ENCODE data around the gene PAQR5. TPM values are rescaled to one million over a fixed set of nuclear protein-coding genes. Genes with fewer than 3 reads are reported as not detected.

Gene PAQR5
- total and polyA plus RNA-seq, 7 donors: 0.08 to 0.39 (median 0.17) TPM; not detected in 1

DNA sequence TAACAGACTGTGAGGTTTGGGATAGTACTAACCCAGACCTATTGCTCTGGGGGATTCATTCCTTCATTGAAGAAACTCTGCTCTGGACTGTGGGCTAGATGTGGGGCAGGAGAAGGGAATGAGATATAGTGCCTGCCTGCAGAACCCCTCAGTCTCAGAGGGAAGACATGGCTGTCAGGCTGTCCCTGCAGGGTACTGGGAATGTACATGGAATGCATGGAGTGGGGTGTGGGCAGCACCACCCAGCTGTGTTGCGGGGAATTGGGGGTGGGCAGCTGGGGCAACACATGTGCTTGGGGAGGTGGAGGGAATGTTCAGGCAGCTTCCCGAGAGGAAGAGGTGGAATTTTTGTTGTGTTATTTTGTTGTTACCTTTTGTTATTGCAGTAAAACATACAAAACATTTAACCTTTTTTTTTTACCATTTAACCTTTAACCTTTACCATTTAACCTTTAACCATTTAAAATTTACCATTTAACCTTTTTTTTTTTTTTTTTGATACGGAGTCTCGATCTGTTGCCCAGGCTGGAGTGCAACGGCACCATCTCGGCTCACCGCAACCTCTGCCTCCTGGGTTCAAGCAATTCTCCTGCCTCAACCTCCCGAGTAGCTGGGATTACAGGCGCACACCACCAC is 7.3 kb downstream of the PAQR5 start:
- no peak for DNase-seq

DNA sequence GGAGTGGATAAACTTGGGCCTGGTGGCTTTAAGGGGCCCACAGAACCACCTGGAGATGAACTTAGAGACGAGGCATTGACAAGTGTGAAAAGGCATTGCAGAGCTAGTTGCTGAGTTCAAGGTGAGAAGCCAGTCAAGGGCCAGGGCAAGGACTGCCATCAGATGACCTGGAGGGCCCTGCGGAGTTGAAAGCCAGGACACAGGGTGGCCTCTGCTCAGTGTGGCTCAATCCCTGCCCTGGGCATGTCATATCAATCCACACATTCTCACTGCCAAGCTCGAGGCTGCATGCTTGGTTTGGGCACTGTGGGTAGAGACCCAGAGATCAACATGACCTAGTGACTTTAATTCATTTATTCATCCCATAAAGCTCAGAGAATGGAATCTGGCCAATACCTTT is 9.2 kb downstream of the PAQR5 start:
- H3K4me1 ChIP-seq: no peaks in the 10 kb centered on the region
- intact Hi-C loops (cut with DNase I): no loop called here
- ATAC-seq (no peak), DNase-seq (no peak)
- peaks cover 0 to 10% (median 3%) of the 10 kb centered on the region in 3 donors for H3K27me3 ChIP-seq (ENCODE audit: insufficient read depth in 3 of 3, low read length in 2 of 3)
- no peak overlapping the region for H3K4me3 ChIP-seq
- H3K27ac ChIP-seq: no peak overlapping the region
- no peaks in the 10 kb centered on the region for H3K36me3 ChIP-seq (ENCODE audit: insufficient read depth in 1 of 2, low read depth in 1 of 2)
- 82 to 86% (median 84%) methylated on average over 3 of the region's 3 CpGs for WGBS, 3 donors
- H3K9me3 ChIP-seq: no peaks in the 10 kb centered on the region
- TF ChIP-seq, protein P1, sequence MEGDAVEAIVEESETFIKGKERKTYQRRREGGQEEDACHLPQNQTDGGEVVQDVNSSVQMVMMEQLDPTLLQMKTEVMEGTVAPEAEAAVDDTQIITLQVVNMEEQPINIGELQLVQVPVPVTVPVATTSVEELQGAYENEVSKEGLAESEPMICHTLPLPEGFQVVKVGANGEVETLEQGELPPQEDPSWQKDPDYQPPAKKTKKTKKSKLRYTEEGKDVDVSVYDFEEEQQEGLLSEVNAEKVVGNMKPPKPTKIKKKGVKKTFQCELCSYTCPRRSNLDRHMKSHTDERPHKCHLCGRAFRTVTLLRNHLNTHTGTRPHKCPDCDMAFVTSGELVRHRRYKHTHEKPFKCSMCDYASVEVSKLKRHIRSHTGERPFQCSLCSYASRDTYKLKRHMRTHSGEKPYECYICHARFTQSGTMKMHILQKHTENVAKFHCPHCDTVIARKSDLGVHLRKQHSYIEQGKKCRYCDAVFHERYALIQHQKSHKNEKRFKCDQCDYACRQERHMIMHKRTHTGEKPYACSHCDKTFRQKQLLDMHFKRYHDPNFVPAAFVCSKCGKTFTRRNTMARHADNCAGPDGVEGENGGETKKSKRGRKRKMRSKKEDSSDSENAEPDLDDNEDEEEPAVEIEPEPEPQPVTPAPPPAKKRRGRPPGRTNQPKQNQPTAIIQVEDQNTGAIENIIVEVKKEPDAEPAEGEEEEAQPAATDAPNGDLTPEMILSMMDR (IDR thresholded peaks at IDR 0.05): no peak

More for the DNA sequence above, 7.3 kb downstream of the PAQR5 start:
- Histone ChIP-seq H3K36me3 (ENCODE audit: insufficient read depth in 1 of 2, low read depth in 1 of 2) (no peaks in the 10 kb centered on the region), H3K27me3 (ENCODE audit: insufficient read depth in 3 of 3, low read length in 2 of 3) (peaks cover 0 to 29% (median 6%) of the 10 kb centered on the region in 3 donors), H3K4me3 (no peak overlapping the region), H3K27ac (no peak overlapping the region), H3K4me1 (no peaks in the 10 kb centered on the region), H3K9me3 (no peaks in the 10 kb centered on the region)
- ATAC-seq: no peak
- intact Hi-C loops (cut with DNase I): no loop called here
- TF ChIP-seq, protein P1 (IDR thresholded peaks at IDR 0.05): no peak
- WGBS, 3 donors: 84 to 88% (median 84%) methylated on average over 9 of the region's 9 CpGs

DNA sequence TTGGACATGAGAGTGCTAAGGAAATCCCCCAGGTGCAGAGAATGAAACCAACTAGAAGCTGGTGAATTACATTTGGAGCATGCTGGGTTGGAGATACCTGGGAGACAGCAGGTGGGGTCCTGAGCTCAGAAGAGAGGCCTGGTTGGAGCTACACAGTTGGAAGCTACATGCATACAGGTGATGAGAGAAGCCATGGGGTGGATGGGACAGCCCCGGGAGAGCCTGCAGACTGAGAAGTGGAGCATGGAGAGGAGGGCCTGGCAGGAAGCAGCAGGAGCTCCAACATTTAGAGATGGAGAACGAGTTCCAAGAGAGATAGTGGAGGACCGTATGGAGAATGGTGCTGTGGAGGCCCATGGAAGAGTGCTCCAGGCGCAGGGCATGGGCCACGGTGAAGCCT is 10.2 kb downstream of the PAQR5 start:
- intact Hi-C loops (cut with DNase I): no loop called here
- Histone ChIP-seq H3K36me3 (ENCODE audit: insufficient read depth in 1 of 2, low read depth in 1 of 2) (no peaks in the 10 kb centered on the region), H3K27me3 (ENCODE audit: insufficient read depth in 3 of 3, low read length in 2 of 3) (peaks cover 0 to 9% (median 3%) of the 10 kb centered on the region in 3 donors), H3K9me3 (no peaks in the 10 kb centered on the region), H3K27ac (no peak overlapping the region), H3K4me1 (no peaks in the 10 kb centered on the region), H3K4me3 (no peak overlapping the region)
- no peak for ATAC-seq
- 69 to 84% (median 84%) methylated on average over 5 of the region's 5 CpGs for WGBS, 3 donors
- TF ChIP-seq, protein P1 (IDR thresholded peaks at IDR 0.05): no peak
- no peak for DNase-seq

DNA sequence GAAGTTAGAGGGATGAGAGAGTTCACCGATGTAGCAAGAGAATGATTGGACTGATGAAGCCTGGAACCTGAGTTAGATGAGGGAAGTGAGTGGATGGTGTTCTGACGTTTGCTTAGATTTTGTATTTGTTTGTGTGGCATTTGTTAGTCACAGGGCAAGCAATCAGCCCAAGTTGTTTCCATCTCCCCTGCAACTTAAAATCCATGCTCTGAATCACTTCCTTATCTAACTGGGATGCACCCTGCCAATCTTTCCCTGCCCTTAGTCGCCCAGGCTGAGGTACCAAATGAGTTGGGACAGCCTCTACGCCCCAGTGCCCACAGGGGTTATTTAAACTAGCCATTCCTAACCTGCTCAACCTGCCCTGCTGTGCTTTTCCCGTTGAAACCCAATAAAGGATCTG is 12.6 kb downstream of the PAQR5 start:
- intact Hi-C loops (cut with DNase I): no loop called here
- no peaks in the 10 kb centered on the region for H3K4me1 ChIP-seq
- H3K9me3 ChIP-seq: no peaks in the 10 kb centered on the region
- H3K36me3 ChIP-seq (ENCODE audit: insufficient read depth in 1 of 2, low read depth in 1 of 2): no peaks in the 10 kb centered on the region
- H3K4me3 ChIP-seq: no peak overlapping the region
- WGBS, 3 donors: 66 to 78% (median 73%) methylated on average over 5 of the region's 5 CpGs
- no peak overlapping the region for H3K27ac ChIP-seq
- DNase-seq (no peak), ATAC-seq (no peak)
- TF ChIP-seq, protein P1 (IDR thresholded peaks at IDR 0.05): no peak
- H3K27me3 ChIP-seq (ENCODE audit: insufficient read depth in 3 of 3, low read length in 2 of 3): peaks cover 0 to 9% (median 0%) of the 10 kb centered on the region in 3 donors
